IMR-90 (cell line): ENCODE data around the gene CRY2. TPM values are rescaled to one million over a fixed set of nuclear protein-coding genes. Genes with fewer than 3 reads are reported as not detected.
"Not testable (repeated sequence)": the region's sequence is repeated elsewhere in the genome, so short reads cannot be mapped to it uniquely, and the experiment has no call there.

ENCODE experiments used
- ATAC-seq: fragments of 200-7000 bp; cut with Tn5 transposase; 2 replicates; pipeline ENCODE4 v1.9.1; 2020; ENCODE audit warnings: low read depth, mild to moderate bottlenecking, moderate library complexity
- BruUV-seq: library from RNA; stranded (reverse); fragments of 400-500 nt; replicated peaks from 2 replicates; lab custom pipeline; 2021; lab: Mats Ljungman, UMichigan
- CTCF ChIA-PET: fragments of 300-600 bp; formaldehyde crosslinking; extraction: SDS; loops from one replicate; lab custom pipeline; 2021; ENCODE audit warnings: antibody characterized with exemption; lab: Yijun Ruan, JAX
- POLR2A ChIA-PET: fragments of 300-600 bp; sonication (Branson Sonifier 250); formaldehyde crosslinking; loops from one replicate; lab custom pipeline; 2022; ENCODE audit warnings: antibody characterized with exemption; ENCODE audit not compliant: unreplicated experiment; lab: Charles Lee
- DNase-seq: peaks from one replicate; pipeline ENCODE4 v3.0.0; 2013
- H2AFZ ChIP-seq: replicated peaks from 2 replicates; pipeline ENCODE3; 2013; ENCODE audit warnings: low read length, mild to moderate bottlenecking; ENCODE audit not compliant: poor library complexity
- H2AK5ac ChIP-seq: 2 replicates; pipeline ENCODE4 v1.6.1; 2013; ENCODE audit warnings: low read depth, low read length, inconsistent platforms
- H2AK9ac ChIP-seq: replicated peaks from 2 replicates; pipeline ENCODE3; 2013; ENCODE audit warnings: mild to moderate bottlenecking, low read depth, low read length, moderate library complexity; ENCODE audit not compliant: poor library complexity
- H2BK120ac ChIP-seq: 2 replicates; pipeline ENCODE4 v1.6.1; 2013; ENCODE audit warnings: low read depth, low read length, inconsistent platforms
- H2BK15ac ChIP-seq: 3 replicates; pipeline ENCODE4 v1.6.1; 2013; ENCODE audit warnings: low read depth, low read length, inconsistent platforms
- H2BK20ac ChIP-seq: 2 replicates; pipeline ENCODE4 v1.6.1; 2013; ENCODE audit warnings: low read depth, mild to moderate bottlenecking, inconsistent platforms, low read length, moderate library complexity
- H2BK5ac ChIP-seq: 2 replicates; pipeline ENCODE4 v1.6.1; 2013; ENCODE audit warnings: mild to moderate bottlenecking, low read depth, low read length, inconsistent platforms; ENCODE audit not compliant: poor library complexity, severe bottlenecking
- H3K14ac ChIP-seq: replicated peaks from 2 replicates; pipeline ENCODE4 v1.6.1; 2013; ENCODE audit warnings: low read depth, low read length, inconsistent platforms
- H3K18ac ChIP-seq: 2 replicates; pipeline ENCODE4 v1.6.1; 2013; ENCODE audit warnings: low read depth, low read length, control low read depth
- H3K23ac ChIP-seq: 2 replicates; pipeline ENCODE4 v1.6.1; 2013; ENCODE audit warnings: low read depth, low read length, inconsistent platforms
- H3K27ac ChIP-seq: 2 replicates; pipeline ENCODE4 v1.5.1; 2013; ENCODE audit warnings: mild to moderate bottlenecking, control low read depth, low read length; ENCODE audit not compliant: insufficient read depth
- H3K27me3 ChIP-seq: 2 replicates; pipeline ENCODE4 v1.6.1; 2013; ENCODE audit warnings: low read length; ENCODE audit not compliant: control insufficient read depth, insufficient read depth
- H3K36me3 ChIP-seq: 2 replicates; pipeline ENCODE4 v1.6.1; 2013; ENCODE audit warnings: low read length, mixed read lengths; ENCODE audit not compliant: control insufficient read depth, insufficient read depth
- H3K4ac ChIP-seq: 2 replicates; pipeline ENCODE4 v1.6.1; 2013; ENCODE audit warnings: low read depth, low read length, inconsistent platforms
- H3K4me1 ChIP-seq: 2 replicates; pipeline ENCODE4 v1.6.1; 2013; ENCODE audit warnings: low read length, mixed read lengths; ENCODE audit not compliant: control insufficient read depth, insufficient read depth
- H3K4me2 ChIP-seq: 2 replicates; pipeline ENCODE4 v1.6.1; 2013; ENCODE audit warnings: low read depth, mild to moderate bottlenecking, control low read depth, low read length, moderate library complexity
- H3K4me3 ChIP-seq: 2 replicates; pipeline ENCODE4 v1.5.1; 2013; ENCODE audit warnings: low read depth, mild to moderate bottlenecking, control low read depth, low read length, moderate library complexity; ENCODE audit not compliant: insufficient read depth
- H3K56ac ChIP-seq: 2 replicates; pipeline ENCODE4 v1.6.1; 2013; ENCODE audit warnings: low read length, inconsistent platforms; ENCODE audit not compliant: insufficient read depth; ENCODE audit errors: extremely low read depth
- H3K79me1 ChIP-seq, 2 experiments: 2 replicates each; pipeline ENCODE4 v1.6.1; 2013; ENCODE audit warnings: low read length in 2 of 2, inconsistent platforms in 1 of 2, low read depth in 1 of 2
- H3K9ac ChIP-seq: 2 replicates; pipeline ENCODE4 v1.6.1; 2013; ENCODE audit warnings: low read depth, low read length, control low read depth
- H3K9me1 ChIP-seq: 2 replicates; pipeline ENCODE4 v1.6.1; 2013; ENCODE audit warnings: low read length, inconsistent platforms; ENCODE audit not compliant: insufficient read depth
- H3K9me3 ChIP-seq: 2 replicates; pipeline ENCODE4 v1.6.1; 2013; ENCODE audit warnings: low read length; ENCODE audit not compliant: control insufficient read depth, insufficient read depth
- H4K20me1 ChIP-seq: 2 replicates; pipeline ENCODE4 v1.6.1; 2013; ENCODE audit warnings: low read length, inconsistent platforms; ENCODE audit not compliant: insufficient read depth
- H4K5ac ChIP-seq: 2 replicates; pipeline ENCODE4 v1.6.1; 2013; ENCODE audit warnings: mild to moderate bottlenecking, low read depth, low read length, control low read depth
- H4K8ac ChIP-seq, 2 experiments: 2 replicates each; pipeline ENCODE4 v1.6.1; 2013; ENCODE audit warnings: low read depth in 2 of 2, low read length in 2 of 2, control low read depth in 1 of 2, inconsistent platforms in 1 of 2
- H4K91ac ChIP-seq: 2 replicates; pipeline ENCODE4 v1.6.1; 2013; ENCODE audit warnings: low read depth, low read length, inconsistent platforms; ENCODE audit not compliant: insufficient read depth
- POLR2A ChIP-seq: IDR thresholded peaks from 2 replicates; pipeline ENCODE4 v1.6.1; 2012; ENCODE audit warnings: mild to moderate bottlenecking, low read depth, low read length
- WGBS, 2 experiments: methylation state at CpG; one replicate each; pipeline versions ENCODE4 v1.1.5 to v1.1.7; 2013; ENCODE audit warnings: missing lambda C conversion rate in 2 of 2; ENCODE audit not compliant: insufficient read length in 1 of 2; ENCODE audit errors: extremely low coverage in 2 of 2; 5-methylcytosine and 5-hydroxymethylcytosine counted together
- dilution Hi-C: fragments of 300-500 bp; cut with HindIII; formaldehyde crosslinking; loops from one replicate; pipeline ENCODE4 v1.14.3; 2018; ENCODE audit warnings: low sequenced_read_pairs; ENCODE audit not compliant: unreplicated experiment
- in situ Hi-C: fragments of 300-500 bp; cut with MboI; formaldehyde crosslinking; loops from 3 replicates; pipeline ENCODE4 v1.14.3; 2019; ENCODE audit warnings: low sequenced_read_pairs, inconsistent platforms, mixed read lengths
- intact Hi-C: fragments of 100-400 bp; cut with micrococcal nuclease; formaldehyde crosslinking; loops from 2 replicates; pipeline ENCODE4 v1.10.0; 2022
- polyA plus RNA-seq, 3 experiments: library from polyadenylated mRNA; depleted of rRNA; stranded (reverse); fragments of >200 nt; gene quantifications; 2 replicates each; pipeline ENCODE4 v1.2.3, GENCODE V29; 2012; ENCODE audit warnings: low replicate concordance in 1 of 3
- total RNA-seq: library from RNA; depleted of rRNA; stranded (reverse); fragments of >200 nt; gene quantifications from 2 replicates; pipeline ENCODE4 v1.2.3, GENCODE V29; 2012

CRY2 gene
- total and polyA plus RNA-seq, 2 of the 4 experiments (the other 2 are of a cell fraction) = 12.2 to 13.1 TPM

- H3K79me1 ChIP-seq, dilution Hi-C loops, DNase-seq, H4K91ac ChIP-seq, H3K4me3 ChIP-seq, in situ Hi-C loops, POLR2A ChIA-PET, H3K4me2 ChIP-seq, H3K18ac ChIP-seq, H2AK5ac ChIP-seq, H3K4ac ChIP-seq, BruUV-seq, H2BK120ac ChIP-seq, H3K23ac ChIP-seq, intact Hi-C loops, H2AK9ac ChIP-seq, H2BK15ac ChIP-seq, H2BK20ac ChIP-seq, H3K9me3 ChIP-seq, H3K56ac ChIP-seq, H3K27ac ChIP-seq, H3K27me3 ChIP-seq, H3K14ac ChIP-seq, H2AFZ ChIP-seq, H3K9ac ChIP-seq, H3K4me1 ChIP-seq, H4K8ac ChIP-seq, H4K5ac ChIP-seq, H2BK5ac ChIP-seq, CTCF ChIA-PET, H3K9me1 ChIP-seq, ATAC-seq: not testable (repeated sequence)
- H3K36me3 ChIP-seq = peaks cover 22% of the 10 kb centered on the region
- 0 out of 2 replicates have a peak, but pooled peaks have one; percentile 18 for TF ChIP-seq POLR2A
- WGBS, 2 experiments = 88% methylated on average over 2 of the region's 6 CpGs; no CpG with 5 or more reads in 1 of the 2 experiments
- H4K20me1 ChIP-seq = peaks cover 10% of the 10 kb centered on the region; the same call in 1 of the 2 replicates
Measured at GRCh38 chr11:45905576-45905975, 58.3 kb downstream of the CRY2 start.
